HG02642 (cell line): ENCODE measurements around the gene PTPRD.

Source experiments
- ATAC-seq: cut with Tn5 transposase; IDR thresholded peaks from one replicate; pipeline ENCODE4 v1.9.1; 2021; ENCODE audit warnings: mild to moderate bottlenecking; ENCODE audit not compliant: unreplicated experiment, poor library complexity

PTPRD gene

GRCh38 chr9:10274175-10274574 is 338.6 kb downstream of the PTPRD start:
- no peak for ATAC-seq

- no peak for ATAC-seq
Observed at GRCh38 chr9:10272830-10273229, 340.0 kb downstream of the PTPRD start.

GRCh38 chr9:10268531-10269485 is 344.0 kb downstream of the PTPRD start:
- no peak for ATAC-seq

GRCh38 chr9:10265153-10265631 is 347.6 kb downstream of the PTPRD start:
- ATAC-seq, result no peak

GRCh38 chr9:10260501-10260900 is 352.3 kb downstream of the PTPRD start:
- no peak for ATAC-seq

- no peak for ATAC-seq
Observed at GRCh38 chr9:10259668-10260067, 353.1 kb downstream of the PTPRD start.

- no peak for ATAC-seq
Observed at GRCh38 chr9:10255758-10256157, 357.0 kb downstream of the PTPRD start.

- no peak for ATAC-seq
Observed at GRCh38 chr9:10254338-10254737, 358.5 kb downstream of the PTPRD start.

GRCh38 chr9:10253341-10253740 is 359.5 kb downstream of the PTPRD start:
- no peak for ATAC-seq

- no peak for ATAC-seq
Observed at GRCh38 chr9:10252174-10252573, 360.6 kb downstream of the PTPRD start.

- no peak for ATAC-seq
Observed at GRCh38 chr9:10251490-10251889, 361.3 kb downstream of the PTPRD start.

- no peak for ATAC-seq
Observed at GRCh38 chr9:10250219-10250618, 362.6 kb downstream of the PTPRD start.

- ATAC-seq, result no peak
Observed at GRCh38 chr9:10248890-10249289, 363.9 kb downstream of the PTPRD start.

- no peak for ATAC-seq
Observed at GRCh38 chr9:10242255-10242654, 370.5 kb downstream of the PTPRD start.

- ATAC-seq, result no peak
Observed at GRCh38 chr9:10238087-10238486, 374.7 kb downstream of the PTPRD start.

- ATAC-seq, result no peak
Observed at GRCh38 chr9:10237584-10237983, 375.2 kb downstream of the PTPRD start.

GRCh38 chr9:10236161-10236560 is 376.6 kb downstream of the PTPRD start:
- ATAC-seq, result no peak

GRCh38 chr9:10235376-10235775 is 377.4 kb downstream of the PTPRD start:
- no peak for ATAC-seq

GRCh38 chr9:10232352-10232930 is 380.4 kb downstream of the PTPRD start:
- ATAC-seq, result no peak

GRCh38 chr9:10230512-10230911 is 382.3 kb downstream of the PTPRD start:
- no peak for ATAC-seq

GRCh38 chr9:10228082-10228481 is 384.7 kb downstream of the PTPRD start:
- no peak for ATAC-seq

- ATAC-seq, result no peak
Observed at GRCh38 chr9:10226996-10227395, 385.8 kb downstream of the PTPRD start.
